IPS-NIHi11 (cell line): ENCODE results near the gene DCDC2.
"Not testable (repeated sequence)": the region's sequence is repeated elsewhere in the genome, so short reads cannot be mapped to it uniquely, and the experiment has no call there.

ENCODE experiments used
- DNase-seq: peaks from one replicate; pipeline ENCODE4 v3.0.0; 2012; ENCODE audit warnings: mixed read lengths, low spot score

The DCDC2 gene

DNA sequence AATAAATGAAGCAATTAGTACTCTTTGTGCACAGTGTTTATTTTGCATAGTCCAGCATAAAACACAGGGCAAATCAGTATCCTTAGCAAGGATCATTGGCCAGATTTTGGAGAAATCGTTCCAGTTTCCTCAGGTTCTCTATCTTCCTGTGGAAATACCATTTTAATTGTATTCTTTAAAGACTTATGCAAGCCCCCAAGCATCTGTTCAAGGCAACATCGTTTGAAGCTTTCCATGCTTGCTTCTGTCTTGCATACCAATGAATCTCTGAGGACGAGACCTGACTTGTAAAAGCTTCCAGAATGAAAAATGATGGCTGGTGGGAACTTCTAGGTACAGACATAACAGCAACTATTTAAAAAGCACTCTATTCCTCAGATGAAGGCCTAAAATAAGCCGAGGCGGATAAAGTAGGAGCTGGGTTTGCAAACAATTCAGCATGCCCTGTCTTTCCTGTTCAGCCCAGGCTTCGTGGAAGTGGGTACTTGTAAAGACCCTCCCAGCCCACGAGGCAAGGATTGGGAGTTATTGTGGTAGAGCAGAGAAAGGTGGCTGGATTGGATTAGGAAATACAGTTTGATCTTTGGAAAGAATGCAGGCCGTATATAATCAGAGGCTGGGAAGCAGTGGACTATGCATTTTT is 210.2 kb downstream of the DCDC2 start:
- no peak for DNase-seq

- DNase-seq, result no peak
These were observed 211.0 kb downstream of the DCDC2 start for GRCh38 chr6:24146871-24147270.

GRCh38 chr6:24145690-24146131 is 212.1 kb downstream of the DCDC2 start:
- no peak for DNase-seq

DNA sequence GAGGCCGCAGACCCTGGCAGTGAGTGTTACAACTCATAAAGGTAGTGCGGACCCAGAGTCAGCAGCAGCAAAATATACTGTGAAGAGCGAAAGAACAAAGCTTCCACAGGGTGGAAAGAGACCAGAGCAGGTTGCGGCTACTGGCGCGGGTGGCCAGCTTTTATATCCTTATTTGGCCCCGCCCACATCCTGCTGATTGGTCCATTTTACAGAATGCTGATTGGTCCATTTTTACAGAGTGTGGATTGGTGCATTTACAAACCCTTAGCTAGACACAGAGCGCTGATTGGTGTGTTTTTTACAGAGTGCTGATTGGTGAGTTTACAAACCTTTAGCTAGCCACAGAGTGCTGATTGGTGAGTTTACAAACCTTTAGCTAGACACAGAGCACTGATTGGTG is 215.1 kb downstream of the DCDC2 start:
- not testable (repeated sequence) for DNase-seq

GRCh38 chr6:24140591-24140990 is 217.3 kb downstream of the DCDC2 start:
- DNase-seq, result no peak

DNA sequence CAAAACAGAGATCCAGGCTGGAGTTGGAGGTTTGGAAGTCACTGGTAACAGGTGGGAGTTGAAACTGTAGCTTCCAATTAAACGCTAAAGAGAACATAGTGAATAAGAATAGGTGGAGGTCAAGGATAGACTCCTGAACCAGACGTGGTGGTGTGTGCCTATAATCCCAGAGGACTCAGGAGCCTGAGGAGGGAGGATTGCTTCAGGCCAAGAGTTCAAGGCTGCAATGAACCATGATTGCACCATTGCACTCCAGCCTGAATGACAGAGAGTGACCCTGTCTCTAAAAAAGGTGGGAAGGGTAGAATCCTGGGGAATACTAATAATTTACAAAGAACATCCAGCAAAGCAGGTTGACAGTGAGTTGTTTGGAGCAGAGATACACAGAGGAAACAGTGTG is 218.2 kb downstream of the DCDC2 start:
- DNase-seq, result no peak

GRCh38 chr6:24139080-24139479 is 218.8 kb downstream of the DCDC2 start:
- DNase-seq, result no peak

- DNase-seq, result no peak
These were observed 226.1 kb downstream of the DCDC2 start for GRCh38 chr6:24131751-24132150.

DNA sequence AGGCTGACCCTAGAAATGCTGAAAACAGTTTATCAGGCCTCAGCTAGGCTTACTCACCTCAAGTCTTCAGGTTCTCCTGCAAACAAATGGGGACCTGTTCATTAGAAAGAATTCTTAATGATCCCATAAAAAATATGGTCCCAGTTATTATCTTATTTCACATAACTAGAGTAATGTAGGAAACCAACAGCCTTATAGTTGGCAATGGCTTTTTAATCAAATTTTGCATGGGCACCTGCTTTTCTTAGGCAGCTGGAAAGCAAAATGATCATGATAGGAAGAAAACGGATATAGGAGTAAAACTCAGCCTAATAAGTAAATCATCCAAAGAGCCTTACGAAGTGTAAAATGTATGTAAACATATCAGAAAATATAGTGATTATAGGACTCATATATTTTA is 230.5 kb downstream of the DCDC2 start:
- no peak for DNase-seq

GRCh38 chr6:24126586-24127192 is 231.2 kb downstream of the DCDC2 start:
- DNase-seq, result peak; percentile 77

- DNase-seq, result peak; percentile 87
These were observed 231.9 kb downstream of the DCDC2 start, which contains the start of gene NRSN1 for GRCh38 chr6:24125980-24126379. Gene NRSN1, plus strand, starts transcription at chr6:24126215. Its CDS starts 8,113 bp downstream, at chr6:24134328.

GRCh38 chr6:24122139-24122538 is 235.7 kb downstream of the DCDC2 start:
- DNase-seq, result no peak
